Dedifferentiated amniotic fluid mesenchymal stem cell (primary cell): ENCODE results near the gene CALB2.

Experiments used
- DNase-seq: peaks from one replicate; pipeline ENCODE4 v3.0.0-alpha.2; 2016; ENCODE audit errors: extremely low spot score

Gene CALB2

GRCh38 chr16:71426880-71427615, 68.5 kb downstream of the CALB2 start:
- DNase-seq, result no peak

GRCh38 chr16:71428385-71428784, 69.9 kb downstream of the CALB2 start:
- no peak for DNase-seq

DNA sequence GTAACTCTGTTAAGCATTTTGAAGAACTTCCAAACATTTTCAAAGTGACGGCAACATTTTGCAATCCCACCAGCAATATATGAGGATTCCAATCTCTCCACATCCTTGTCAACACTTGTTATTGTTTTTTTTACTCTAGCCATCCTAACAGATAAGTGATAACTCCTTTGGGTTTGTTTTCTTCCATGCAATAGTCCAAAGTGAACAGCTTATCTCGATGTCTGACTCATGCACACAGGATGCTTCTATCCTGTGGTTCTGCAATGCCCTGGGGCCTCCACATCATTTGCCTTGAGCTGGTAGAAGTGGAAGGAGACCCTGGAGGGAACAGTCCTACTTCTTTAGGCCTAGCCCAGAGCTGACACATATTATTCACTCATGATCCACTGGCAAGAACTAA, 70.4 kb downstream of the CALB2 start:
- no peak for DNase-seq

DNA sequence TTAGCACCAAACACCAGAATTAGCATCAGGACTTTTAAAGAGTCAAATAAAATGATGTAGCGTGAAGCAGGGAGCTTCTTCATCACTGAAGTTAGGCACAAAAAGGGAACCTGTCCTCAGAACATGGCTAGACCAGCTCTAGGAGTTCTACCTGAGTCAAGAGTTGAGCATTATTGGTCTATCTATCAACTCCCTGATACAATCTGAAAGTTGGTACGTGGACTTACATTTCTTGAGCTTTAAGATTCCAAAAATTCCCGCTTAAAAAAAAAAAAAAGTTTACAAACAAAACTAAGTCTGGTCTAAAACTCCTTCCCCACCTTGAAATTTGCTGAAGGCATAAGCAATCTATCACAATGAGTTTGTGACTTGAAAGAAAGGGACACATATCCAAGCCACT, 71.1 kb downstream of the CALB2 start:
- DNase-seq, result no peak

DNA sequence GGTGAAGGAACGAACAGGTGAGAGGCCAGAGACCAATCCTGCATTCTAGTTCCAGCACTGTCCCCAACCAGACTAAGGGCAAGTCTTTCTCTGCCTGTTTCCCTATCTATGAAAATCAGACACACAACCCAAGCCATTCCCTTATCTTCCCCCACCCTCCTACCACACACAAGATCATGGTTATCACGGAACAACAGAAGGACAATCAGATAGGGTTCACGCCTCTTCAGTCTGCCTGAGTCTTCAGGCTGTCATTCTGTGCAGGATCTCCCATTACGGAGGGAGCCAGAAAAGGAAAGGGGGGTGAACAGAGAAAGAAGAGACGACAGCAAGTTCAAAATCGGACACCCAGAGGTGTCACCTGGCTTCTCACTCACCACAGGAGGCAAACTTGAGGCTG, 72.2 kb downstream of the CALB2 start:
- no peak for DNase-seq

DNA sequence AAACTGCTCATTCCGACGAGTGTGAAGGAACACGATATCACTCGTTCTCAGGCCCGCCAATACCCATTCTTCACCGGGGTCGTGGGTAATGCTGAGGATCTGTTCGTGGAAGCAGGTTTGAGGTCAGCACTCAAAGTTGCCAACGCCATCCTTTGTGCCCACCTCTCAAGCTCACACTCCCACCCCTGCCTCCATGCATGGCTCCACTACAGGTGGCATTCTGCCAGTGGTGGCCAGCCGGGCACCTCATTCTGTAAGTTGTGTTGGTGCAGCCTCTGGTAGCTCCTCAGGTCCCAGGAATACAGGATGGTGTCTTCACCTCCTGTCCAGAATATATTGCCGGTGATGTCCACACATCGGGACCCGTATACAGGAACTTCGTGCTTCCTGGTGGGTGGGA, 72.7 kb downstream of the CALB2 start:
- DNase-seq, result no peak

DNA sequence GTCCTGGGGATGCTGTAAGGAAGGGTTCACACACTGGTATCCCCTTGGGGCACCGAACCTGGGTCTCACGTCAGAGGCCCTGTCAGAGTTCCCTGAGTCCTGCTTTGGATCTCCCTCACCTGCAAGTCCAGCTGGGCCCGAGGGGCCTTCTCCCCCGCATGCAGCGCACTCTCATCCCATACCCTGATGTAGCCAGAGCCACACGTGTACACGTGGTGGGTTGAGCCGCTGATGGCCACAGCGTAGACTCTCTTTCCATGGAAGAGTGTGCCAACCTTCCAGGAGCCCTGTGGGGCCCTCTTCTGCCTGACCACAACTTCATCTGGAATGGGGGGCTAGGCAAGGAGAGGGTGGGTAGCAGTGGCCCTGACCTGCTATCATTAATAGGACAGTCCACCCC, 73.5 kb downstream of the CALB2 start:
- DNase-seq, result no peak

DNA sequence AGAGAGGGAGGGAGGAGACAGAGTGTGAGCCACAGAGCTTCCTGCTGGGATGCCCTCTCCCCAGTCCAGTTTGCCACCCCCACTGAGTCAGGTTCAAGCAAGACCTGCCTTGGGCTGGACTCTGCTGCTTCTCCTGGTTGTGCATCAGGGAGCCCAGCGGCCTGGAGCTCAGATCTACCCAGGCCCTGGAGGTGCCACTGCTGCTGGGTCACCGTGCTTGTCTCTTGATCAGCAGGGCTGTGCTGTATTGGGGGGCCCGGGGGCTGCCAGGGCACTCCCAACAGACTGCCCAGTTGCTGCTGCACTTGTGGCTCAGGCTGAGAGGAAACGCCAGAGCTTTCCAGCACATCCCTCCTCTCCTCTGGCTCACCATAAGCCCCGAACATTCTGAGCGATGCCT, 74.4 kb downstream of the CALB2 start:
- no peak for DNase-seq

DNA sequence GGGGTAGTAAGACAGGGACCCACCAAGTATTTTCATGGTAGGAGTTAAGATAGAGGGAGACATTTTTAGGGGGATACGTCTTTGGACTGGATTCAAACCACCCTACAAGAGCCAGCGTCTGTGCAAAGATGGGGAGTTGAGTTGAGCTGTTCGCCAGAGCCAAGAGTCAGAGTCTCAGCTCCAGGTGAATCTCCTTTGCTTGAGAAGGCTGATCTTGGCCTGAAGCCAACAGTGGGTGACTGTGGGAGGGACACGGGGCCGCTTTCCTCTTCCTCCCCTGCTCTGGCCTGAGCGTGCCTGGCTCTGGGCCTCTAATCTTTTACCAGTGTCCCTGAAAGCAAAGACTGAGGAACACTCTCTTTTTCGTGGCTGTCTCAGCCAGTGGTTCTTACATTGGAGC, 78.0 kb downstream of the CALB2 start:
- DNase-seq, result no peak

GRCh38 chr16:71439523-71439922, 81.0 kb downstream of the CALB2 start:
- DNase-seq, result no peak
